GM21526 (cell line): Measurements from ENCODE around the gene ARMC9.
"Not testable (repeated sequence)": the region's sequence is repeated elsewhere in the genome, so short reads cannot be mapped to it uniquely, and the experiment has no call there.

Experiments
- ATAC-seq: cut with Tn5 transposase; IDR thresholded peaks from one replicate; pipeline ENCODE4 v1.9.1; 2021; ENCODE audit warnings: moderate library complexity; ENCODE audit not compliant: unreplicated experiment, low FRiP score

ARMC9 gene

DNA sequence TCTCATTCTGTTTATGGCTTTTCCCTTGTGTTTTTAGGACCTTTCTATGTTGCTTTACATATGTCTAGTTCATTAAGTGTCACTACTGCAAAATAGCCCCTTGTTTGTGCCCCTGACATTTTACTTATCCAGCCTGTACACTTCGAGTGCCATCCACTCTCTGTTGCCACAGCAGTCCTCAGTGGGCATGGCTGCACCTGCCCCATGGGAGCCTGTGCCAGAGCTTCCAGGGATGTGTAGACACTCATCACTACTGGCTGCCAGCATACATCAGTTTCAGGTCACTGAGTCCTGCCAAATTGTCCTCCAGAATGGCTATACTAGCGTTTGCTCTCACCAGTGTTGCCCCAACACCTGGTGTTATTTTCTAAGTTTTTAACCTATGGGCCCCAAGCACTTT, 80.4 kb downstream of the ARMC9 start:
- no peak for ATAC-seq

DNA sequence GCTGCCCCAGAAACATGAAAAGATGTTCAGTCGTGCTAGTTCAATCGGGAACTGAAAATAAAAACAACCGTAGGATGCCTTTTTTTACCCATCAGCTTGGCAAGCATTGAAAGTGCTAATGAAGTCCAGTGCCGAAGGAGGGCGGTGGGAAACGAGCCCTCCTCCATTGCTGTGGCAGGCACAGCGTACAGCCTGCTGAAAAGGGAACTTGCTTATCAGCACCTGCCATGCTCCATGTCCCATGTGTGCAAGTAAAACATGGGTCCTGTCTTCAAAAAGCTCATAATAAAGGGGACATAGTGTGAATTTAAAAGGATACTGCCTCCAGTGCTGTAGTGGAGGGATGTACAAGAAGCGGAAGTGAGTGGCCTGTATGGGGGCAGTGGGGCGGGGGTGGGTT, 82.4 kb downstream of the ARMC9 start:
- ATAC-seq: no peak

DNA sequence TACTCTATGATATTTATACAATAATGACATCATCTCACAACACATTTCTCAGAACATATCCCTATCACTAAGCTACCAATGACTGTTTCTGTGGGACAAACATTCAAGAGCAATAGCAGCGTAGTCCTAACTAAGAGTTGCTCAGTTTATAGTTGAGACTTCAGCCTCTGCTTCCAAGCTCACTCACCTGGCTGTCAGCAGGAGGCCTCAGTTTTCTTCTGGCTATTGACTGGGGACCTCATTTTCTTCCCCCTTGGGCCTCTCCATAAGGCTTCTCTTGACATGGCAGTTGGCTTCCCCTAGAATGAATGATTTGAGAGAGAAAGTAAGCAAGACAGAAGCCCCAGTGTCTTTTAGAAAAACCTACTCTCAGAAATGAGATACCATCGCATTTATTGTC, 85.9 kb downstream of the ARMC9 start:
- no peak for ATAC-seq

DNA sequence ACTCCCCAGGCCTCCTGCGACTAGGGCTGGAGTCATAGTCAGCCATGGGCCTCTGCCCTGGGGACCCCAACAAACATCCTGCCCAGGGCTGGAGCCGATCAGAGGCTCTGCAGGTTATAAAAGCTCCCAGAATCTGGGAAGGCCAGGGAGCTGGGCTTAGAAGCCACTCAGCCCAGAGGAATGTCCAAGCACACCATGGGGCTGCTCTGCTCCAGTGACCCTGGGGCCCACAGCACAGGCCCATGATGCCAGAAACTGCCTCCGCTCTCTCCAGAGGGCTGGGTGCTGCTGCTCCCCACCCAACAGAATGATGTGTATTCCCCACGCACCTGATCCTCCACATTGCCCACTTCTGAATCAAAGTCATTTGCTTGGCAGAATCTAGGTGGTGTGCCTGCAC, 88.5 kb downstream of the ARMC9 start:
- ATAC-seq: no peak

DNA sequence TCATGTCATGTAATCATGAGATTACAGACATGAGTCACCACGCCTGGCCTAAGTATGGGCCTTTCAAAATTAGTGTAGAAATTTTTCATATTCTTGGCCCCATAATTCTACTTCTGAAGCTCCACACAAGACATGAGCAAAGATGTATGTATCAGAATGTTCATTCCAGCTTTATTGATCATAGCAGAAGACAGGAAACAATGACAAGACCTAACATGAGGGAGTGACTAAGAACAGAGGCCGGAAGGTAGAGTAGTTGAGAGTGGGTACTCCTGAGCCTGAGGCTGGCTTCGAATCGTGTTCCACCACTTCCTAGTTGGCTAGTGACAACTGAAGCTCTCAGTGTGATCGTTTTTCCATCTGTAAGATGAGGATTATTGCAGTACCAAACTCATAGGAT, 89.3 kb downstream of the ARMC9 start:
- ATAC-seq: no peak

DNA sequence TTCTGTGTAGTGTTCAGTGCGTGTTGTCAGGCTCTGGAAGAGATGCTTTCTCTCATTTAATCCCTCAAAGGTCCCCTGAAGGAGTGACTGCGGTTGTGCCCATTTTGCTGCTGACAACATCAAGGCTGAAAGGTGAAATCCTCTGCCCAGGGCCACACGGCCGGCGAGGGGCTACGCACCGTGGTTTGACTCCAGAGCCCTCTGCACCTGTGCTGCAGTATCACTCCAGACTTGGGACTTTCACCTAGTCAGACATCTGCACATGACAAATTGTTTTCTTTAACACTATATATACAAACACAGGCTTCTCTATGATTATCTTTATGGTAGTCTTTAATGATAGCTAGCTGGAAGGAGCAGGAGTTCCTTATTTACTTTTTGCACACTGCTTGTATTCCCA, 90.2 kb downstream of the ARMC9 start:
- no peak for ATAC-seq

DNA sequence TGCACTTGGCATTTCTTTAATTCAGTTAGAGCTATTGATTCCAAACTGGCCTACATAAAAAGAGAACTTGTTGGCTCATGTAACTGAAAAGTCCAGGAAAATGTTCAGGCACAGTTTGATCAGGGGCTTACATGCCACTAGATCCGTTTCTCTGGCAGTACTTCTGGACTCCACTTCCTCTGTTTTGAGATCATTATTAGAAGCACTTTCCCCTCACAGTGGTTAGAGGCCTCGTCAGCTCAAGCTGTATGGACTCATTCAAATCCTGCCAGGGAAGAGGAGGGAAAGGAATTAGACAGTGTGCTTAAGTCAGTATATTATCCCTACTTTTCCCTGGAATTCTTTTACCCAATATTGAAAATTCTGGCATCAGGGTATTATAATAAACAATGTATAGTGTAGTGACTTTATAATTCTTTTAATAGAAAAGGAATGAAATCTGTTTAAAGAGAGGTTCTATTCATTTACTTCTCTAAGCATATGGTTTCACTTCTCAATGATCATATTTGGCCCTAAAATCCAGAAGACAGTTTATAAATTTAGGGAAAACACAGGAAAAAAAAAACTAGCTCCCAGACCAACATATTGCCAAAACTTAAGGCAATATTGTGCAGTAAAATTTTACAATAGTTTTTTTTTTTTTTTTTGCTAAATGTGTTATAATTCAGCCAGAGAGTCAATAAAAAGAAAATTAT, 92.0 kb downstream of the ARMC9 start:
- ATAC-seq: no peak

DNA sequence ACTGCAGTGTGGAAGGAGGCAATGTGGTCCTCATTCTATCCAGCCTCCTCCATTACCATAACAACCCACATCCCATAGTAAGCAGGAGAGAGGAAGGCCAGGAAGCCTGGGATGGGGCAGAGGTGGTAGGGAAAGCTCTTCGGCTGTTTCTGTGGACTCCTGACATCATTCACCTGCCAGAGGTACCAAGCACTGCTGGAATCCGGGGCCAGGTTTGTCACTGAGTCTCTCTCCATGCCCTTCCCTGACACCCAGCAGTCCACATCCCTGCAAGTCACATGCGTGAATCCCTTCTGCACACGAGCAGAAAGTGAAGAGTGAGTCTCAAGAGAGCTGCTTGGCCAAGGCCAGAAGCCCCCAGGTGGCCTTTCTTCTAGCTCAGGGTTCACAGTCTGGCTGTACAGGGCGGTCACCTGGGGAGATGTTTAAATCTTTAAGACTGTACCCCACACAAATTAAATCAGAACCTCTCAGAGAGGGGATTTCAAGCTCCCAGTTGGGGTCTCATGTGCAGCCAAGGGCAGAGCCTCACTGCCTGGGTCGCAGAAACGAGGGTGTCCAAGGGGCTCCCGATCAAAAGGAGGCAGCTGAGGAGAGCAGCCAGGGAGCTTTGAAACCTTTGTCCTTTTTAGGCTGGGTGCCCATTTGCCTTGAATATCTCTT, 94.2 kb downstream of the ARMC9 start:
- ATAC-seq: no peak

DNA sequence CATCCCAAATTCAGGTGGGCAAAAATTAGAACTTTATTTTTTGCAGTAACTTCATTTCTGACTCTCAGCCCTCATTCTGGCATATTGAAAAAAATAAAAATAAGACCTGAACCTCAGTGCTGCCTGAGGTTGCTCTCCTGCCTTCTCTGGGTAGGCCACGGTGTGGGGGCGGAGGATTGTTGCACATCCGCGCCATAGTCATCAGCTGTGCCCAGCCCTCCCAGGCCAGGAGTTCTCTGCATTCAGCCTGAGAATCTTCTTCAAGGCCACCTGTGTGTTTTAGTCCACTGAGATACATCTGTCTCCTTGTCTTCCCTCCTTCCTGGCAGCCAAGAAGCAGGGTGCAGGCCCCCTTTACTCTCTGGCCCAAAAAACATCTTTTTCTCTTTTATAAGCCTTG, 94.7 kb downstream of the ARMC9 start:
- ATAC-seq: no peak

DNA sequence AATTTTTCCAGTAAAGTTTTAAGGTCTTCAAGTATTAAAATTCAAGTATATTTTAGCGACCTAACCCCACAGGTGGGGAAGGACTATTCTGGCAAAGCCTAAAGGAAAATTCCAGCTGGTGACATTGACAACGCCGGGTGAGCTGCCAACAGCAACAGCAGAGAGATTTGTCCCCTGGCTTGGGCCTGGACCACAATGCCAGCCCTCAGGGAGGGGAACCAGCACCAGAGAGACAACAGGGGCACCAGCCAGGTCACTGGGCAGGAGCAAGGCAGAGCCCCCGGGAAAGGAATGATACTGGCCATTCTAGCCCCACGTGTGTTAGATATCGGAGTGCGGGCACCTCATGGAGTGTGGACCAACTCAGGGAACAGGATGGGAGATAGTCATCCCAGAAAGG, 95.7 kb downstream of the ARMC9 start:
- ATAC-seq: no peak

DNA sequence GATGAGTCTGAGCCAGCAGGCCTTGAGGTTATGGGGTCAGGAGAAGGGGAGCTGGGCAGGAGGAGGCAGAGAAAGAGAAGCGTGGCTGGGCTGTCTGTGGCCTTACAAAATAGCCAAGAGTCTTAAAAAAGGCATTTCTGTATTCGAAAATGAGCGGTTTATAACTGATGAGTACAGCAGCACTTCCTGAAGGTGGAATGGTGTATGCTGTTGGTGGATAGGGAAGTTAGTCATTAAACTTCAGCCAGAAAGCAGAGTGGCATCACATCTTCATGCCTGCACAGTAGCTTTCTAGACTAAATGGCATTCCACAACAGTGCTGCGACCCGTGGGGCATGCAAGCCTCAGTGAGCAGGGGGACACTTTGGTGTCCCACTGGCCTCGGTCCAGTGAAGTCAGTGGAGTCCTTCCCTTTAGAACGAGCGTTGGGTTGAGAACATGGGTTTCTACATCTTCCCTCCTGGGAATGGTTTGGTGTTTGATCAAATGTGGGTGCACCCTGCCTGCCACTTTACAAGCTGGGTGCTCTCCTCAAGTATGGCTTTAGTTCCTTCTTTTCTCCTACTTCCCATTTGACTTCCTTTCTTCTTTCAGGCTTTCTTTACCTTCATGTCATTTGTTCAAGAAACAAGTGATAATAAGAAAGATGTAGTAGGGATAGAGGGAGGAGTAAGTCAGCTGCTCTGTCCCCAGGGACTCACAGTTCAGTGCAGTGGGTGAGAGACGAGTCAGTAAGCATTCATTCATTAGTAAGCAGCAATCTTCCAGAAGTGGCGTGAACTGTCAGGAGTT, 96.3 kb downstream of the ARMC9 start:
- ATAC-seq: no peak

DNA sequence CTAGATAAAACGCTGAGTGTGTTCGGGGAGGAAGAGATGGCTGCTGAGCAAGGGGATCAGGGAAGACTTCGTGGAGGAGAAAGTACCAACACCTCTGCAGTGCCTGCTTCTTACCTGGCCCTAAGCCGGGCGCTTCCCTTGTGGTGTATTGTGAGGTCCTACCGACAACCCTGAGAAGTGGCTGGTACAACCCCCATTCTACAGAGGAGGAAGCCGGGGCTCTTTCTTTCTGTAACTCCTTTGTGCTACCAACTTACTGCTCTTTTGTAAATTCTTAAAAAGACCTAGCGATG, 96.9 kb downstream of the ARMC9 start:
- ATAC-seq: no peak

DNA sequence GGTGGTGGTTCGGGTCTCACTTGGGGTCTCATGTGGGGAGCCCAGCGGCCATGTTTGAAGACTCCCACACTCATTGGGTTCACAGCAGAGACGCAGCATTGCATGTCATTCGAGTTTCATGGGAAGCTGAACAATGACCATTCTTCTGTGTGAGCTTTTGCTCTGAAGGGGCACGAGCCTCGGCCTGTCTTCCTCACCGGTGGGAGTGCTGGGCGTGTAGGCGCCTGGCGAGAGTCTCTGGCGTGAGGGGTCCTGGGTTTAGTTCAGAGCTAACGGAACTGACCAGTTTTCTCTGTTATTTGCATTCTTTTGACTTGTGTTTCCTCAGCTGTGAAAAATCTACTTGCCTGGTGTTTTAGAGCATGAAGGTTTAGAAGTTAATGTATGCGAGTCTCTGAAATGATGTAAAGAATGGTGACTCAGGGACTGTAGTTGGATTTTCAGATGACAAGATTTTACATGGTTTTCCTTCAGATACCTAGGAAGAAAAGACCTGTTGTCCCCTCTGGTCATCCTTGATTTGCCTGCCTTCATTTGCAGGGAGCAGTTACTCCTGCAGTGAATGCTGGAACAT, 98.1 kb downstream of the ARMC9 start:
- no peak for ATAC-seq

DNA sequence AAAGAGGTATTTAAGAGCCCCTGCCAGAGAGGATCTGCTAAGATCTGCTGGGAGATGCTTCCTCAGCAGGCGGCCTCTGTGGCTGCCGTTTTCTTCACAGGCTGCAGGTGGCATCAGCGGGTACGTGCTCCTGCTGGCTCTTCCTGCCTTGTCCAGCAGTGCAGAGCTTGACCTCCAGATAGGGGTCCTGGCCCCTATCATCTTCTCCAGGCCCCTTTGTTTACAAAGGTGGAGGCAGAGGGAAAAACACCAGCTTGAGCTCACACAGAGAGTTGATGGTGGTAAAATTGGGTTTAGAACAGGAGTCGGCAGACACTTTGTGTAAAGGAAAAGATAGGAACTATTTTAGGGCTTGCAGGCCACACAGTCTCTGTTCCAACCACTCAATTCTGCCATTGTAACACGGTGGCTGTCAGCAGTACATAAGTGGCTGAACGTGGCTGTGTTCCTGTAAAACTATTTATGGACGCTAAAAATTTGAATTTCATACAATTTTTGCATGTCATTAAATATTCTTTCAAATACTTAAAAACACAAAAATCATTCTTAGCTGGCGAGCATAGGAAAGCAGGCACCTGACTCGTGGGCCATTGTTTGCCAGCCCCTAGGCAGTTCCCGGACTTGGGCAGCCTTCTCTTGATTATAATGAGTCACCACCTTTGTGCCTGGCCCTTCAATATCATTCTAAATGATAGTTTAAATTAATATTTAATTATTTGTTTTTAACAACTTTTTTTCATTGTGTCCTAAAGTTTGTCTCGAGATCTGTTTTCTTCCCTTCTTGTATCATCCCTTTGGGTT, 98.9 kb downstream of the ARMC9 start:
- ATAC-seq: no peak

DNA sequence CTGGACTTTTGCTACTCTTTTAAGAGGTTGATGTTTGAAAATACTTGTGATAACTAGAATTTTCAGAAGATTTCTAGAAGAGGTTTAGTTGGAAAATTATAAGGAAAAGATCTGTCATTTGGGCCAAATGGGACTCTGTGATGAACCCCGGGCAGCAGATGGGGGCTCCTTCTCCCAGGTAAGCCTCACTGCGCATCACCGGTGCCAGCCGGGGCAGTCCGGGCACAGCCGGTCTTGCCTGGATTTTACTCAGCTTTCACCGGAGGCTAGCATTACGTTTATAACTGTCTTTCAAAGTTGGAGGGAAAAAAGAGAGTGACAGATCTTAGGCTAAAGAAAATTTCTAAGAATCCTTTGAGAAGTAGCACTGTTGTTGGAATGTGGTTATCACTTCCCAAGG, 99.7 kb downstream of the ARMC9 start:
- no peak for ATAC-seq

DNA sequence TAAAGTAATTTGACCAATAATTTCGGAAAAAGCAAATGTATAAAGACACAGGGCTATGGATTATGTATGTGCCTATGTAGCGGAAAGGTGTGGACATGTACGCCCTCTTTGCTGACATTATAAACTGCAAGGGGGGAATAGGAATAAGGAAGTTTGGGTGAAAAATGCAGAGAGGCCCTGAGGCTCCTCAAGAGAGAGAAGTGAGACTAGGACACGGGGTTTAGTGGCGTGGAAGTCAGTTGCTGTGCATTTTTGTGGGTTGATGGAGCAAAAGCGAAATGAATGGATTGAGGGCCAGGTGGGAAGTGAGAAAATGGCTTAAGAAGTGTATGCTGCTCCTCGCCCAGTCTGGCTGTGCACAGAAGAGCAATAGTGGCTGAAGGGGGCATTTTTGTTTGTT, 100.8 kb downstream of the ARMC9 start:
- ATAC-seq: no peak

DNA sequence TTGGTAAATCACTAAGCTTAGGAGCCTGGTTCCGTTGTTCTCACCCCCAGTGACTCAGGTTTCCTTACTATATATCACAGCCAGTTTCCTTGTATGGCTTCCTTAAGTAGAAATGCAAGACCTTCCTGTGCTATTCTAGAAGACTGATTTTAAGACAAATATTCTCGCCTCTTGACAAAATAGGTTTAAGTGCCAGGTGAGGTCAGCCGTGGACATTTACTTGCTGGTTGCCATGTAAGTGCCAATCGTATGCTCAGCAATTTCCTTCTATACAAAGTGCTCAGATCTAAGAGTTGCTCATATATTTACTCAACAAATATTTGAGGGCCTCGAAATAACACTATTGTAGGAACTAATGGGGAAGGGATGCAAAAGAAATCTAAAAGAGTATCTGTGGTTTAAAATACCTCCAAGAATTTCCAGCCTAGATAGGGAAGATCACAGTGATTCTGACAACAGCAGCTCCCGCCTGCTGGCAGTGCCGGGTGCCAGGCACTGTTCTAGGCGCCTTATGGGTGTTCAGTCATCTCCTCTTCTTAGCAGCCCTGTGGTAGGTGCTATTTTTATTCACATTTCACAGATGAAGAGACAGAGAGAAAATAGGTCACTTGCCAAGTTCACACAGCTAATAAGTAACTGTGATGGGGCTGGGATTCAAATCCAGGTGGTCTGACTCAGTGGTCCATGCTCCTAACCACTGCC, 101.7 kb downstream of the ARMC9 start:
- ATAC-seq: no peak

DNA sequence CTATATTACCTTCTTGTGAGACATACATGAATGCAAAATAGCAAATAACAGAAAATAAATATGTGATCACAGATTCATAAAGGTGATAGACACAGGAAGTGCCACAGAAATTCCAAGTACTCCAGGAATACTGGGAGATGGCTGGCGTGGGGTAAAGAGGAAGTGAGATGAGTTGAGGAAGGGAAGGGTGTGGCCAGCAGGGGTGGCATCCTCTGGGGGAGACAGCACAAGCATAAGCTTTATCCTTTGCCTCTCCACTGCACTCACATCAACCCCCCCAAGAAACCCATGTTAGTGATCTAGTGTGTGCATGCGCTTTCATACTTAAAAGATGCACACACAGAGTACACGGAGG, 102.3 kb downstream of the ARMC9 start:
- no peak for ATAC-seq

DNA sequence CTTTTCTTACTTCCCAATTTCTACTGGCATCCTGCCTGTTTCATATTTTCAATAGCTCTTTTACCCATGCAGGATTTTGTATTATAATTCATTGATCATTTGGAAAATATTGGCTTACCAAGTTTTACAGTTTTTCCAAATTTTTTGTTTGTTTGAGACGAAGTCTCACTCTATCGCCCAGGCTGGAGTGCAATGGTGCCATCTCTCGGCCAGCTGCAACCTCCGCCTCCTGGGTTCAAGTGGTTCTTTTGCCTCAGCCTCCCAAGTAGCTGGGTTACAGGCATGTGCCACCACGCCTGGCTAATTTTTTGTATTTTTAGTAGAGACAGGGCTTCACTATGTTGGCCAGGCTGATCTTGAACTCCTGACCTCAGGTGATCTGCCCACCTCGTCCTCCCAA, 105.8 kb downstream of the ARMC9 start:
- not testable (repeated sequence) for ATAC-seq

DNA sequence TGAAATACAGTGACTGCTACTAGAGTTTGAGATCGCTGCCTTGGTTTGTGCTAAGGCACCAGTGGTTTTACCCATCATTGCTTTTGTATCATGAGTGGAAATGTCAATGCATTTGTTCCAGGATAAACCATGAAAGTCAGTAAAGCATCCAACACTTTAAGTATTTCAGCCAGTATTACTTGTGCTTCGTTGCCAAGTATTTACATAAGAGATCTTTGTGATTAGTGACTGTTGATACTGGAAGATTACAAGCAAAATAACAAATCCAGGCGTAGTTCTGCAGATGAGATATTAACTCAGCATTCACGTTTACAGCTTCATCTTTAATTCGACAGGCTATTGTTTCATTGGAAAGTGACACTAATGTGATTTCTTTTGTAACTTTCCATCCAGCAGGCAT, 106.8 kb downstream of the ARMC9 start:
- ATAC-seq: no peak
